HepG2 (cell line): ENCODE measurements around the gene PTMA. TPM values are rescaled to one million over a fixed set of nuclear protein-coding genes. Genes with fewer than 3 reads are reported as not detected.

Experiments
- BRD4 ChIP-seq: sonication (generic); formaldehyde crosslinking; IDR thresholded peaks from 2 replicates; pipeline ENCODE4 v1.4.0; 2020; ENCODE audit warnings: missing genetic modification reagents
- FOXA3 ChIP-seq: IDR thresholded peaks from 2 replicates; pipeline ENCODE4 v1.6.1; 2016; ENCODE audit warnings: missing genetic modification reagents, missing compliant biosample characterization
- JDP2 ChIP-seq: sonication (generic); formaldehyde crosslinking; IDR thresholded peaks from 2 replicates; pipeline ENCODE4 v1.8.1; 2022; ENCODE audit warnings: missing genetic modification reagents, borderline replicate concordance
- NFE2L2 ChIP-seq: fragments of 150-350 bp; IDR thresholded peaks from 2 replicates; pipeline ENCODE4 v1.6.1; 2014; ENCODE audit warnings: low read length
- NFKBIZ ChIP-seq: IDR thresholded peaks from 2 replicates; pipeline ENCODE4 v1.6.1; 2018; ENCODE audit warnings: missing genetic modification reagents, missing compliant biosample characterization
- NR2C2 ChIP-seq: sonication (generic); formaldehyde crosslinking; IDR thresholded peaks from 2 replicates; pipeline ENCODE4 v1.4.0; 2020; ENCODE audit warnings: missing genetic modification reagents, mild to moderate bottlenecking, moderate library complexity, borderline replicate concordance
- NR2F6 ChIP-seq, 2 experiments: IDR thresholded peaks; 2 replicates each; pipeline ENCODE4 v1.6.1; 2016; ENCODE audit warnings: antibody characterized with exemption in 1 of 2, mild to moderate bottlenecking in 1 of 2
- SAP130 ChIP-seq: IDR thresholded peaks from 2 replicates; pipeline ENCODE4 v1.6.1; 2016; ENCODE audit warnings: low read depth
- TBX3 ChIP-seq: fragments of 450-650 bp; IDR thresholded peaks from 2 replicates; pipeline ENCODE4 v1.6.1; 2017; ENCODE audit warnings: antibody characterized with exemption, mild to moderate bottlenecking, inconsistent platforms, borderline replicate concordance
- TEAD3 ChIP-seq: optimal IDR thresholded peaks from 2 replicates; pipeline ENCODE3; 2016; ENCODE audit warnings: borderline replicate concordance
- U2AF1 ChIP-seq: fragments of 200-400 bp; formaldehyde crosslinking; optimal IDR thresholded peaks from 2 replicates; pipeline ENCODE3; 2017; ENCODE audit warnings: mild to moderate bottlenecking, low read depth, low read length
- ZBTB4 ChIP-seq: sonication (generic); formaldehyde crosslinking; IDR thresholded peaks from 2 replicates; pipeline ENCODE4 v1.4.0; 2020; ENCODE audit warnings: missing genetic modification reagents, mild to moderate bottlenecking, borderline replicate concordance
- ZNF205 ChIP-seq: IDR thresholded peaks from 2 replicates; pipeline ENCODE4 v1.6.1; 2018; ENCODE audit warnings: missing biosample characterization, missing genetic modification reagents
- ZNF546 ChIP-seq: sonication (generic); formaldehyde crosslinking; conservative IDR thresholded peaks from 2 replicates; pipeline ENCODE4 v1.8.1; 2023; ENCODE audit warnings: mild to moderate bottlenecking, missing genetic modification reagents
- ZNF607 ChIP-seq: sonication (generic); formaldehyde crosslinking; IDR thresholded peaks from 2 replicates; pipeline ENCODE4 v1.5.1; 2020; ENCODE audit warnings: missing genetic modification reagents, mild to moderate bottlenecking, borderline replicate concordance
- ZNF644 ChIP-seq: IDR thresholded peaks from 2 replicates; pipeline ENCODE4 v1.6.1; 2016; ENCODE audit warnings: low read depth
- ZNF691 ChIP-seq: sonication (generic); formaldehyde crosslinking; IDR thresholded peaks from 2 replicates; pipeline ENCODE4 v1.4.0; 2020; ENCODE audit warnings: missing genetic modification reagents, low read depth, mild to moderate bottlenecking, borderline replicate concordance
- polyA plus RNA-seq, 8 experiments: library from polyadenylated mRNA; depleted of rRNA in 3 of 8; stranded (reverse) in 7 of 8; unstranded in 1 of 8; fragments of >200 nt; fragmentation: Illumina TruSeq in 4 of 8; extraction: Trizol in 4 of 8; gene quantifications; 2 replicates each; pipeline versions ENCODE4 v1.2.1 to v1.2.3, GENCODE V29; 2011 to 2016; ENCODE audit warnings: low read depth in 4 of 8, missing spikeins in 1 of 8, mixed read lengths in 1 of 8; ENCODE audit not compliant: insufficient read depth in 1 of 8
- total RNA-seq, 5 experiments: library from RNA; depleted of rRNA; stranded (reverse); fragments of >200 nt; fragmentation: Illumina TruSeq; extraction: Trizol; gene quantifications; 2 replicates each; pipeline ENCODE4 v1.2.3, GENCODE V29; 2016; ENCODE audit warnings: low read depth in 1 of 5
- TF ChIP-seq, protein P1 (sequence below): sonication (generic); formaldehyde crosslinking; IDR thresholded peaks from 2 replicates; pipeline ENCODE4 v1.4.0; 2020; ENCODE audit warnings: missing genetic modification reagents, mild to moderate bottlenecking, borderline replicate concordance

PTMA gene
- total and polyA plus RNA-seq, 2 of the 13 experiments (the other 11 are each of a cell fraction or from before 2014, with no cell fraction given), result 190 to 1,086 TPM

DNA sequence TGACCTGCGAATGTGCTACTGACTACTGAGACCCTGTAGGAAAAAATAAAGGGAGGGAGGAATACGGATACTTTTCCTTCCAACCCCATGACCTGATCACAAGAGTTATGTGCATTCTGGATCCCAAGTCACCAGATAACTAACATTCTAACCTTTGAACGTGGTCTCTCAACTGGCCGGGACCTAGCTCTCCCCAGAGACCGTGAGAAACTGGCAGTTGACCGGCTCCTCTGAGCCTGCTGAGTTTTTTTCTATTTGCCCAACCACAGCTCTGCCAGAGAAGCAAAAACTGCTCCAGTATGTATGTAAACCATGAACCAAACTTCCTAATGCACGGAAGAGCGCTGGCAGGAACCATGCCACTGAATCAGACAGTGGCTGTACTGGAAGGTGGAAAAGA lies 47.5 kb upstream of the PTMA start (continued):
- TF ChIP-seq NFKBIZ, result no peak
- no peak for TF ChIP-seq JDP2 (CRISPR knock-in tag)
- peak; percentile 57; the same call in 1 of the 2 replicates for TF ChIP-seq NR2F6 (IDR thresholded peaks at IDR 0.05)
- no peak for TF ChIP-seq NR2F6 (CRISPR knock-in tag; IDR thresholded peaks at IDR 0.05)
- TF ChIP-seq NR2C2, result no peak
- peak; percentile 48 for TF ChIP-seq TEAD3 (CRISPR knock-in tag)
- no peak for TF ChIP-seq ZNF607 (CRISPR knock-in tag)
- TF ChIP-seq ZNF691 (CRISPR knock-in tag), result no peak
- TF ChIP-seq, protein P1, sequence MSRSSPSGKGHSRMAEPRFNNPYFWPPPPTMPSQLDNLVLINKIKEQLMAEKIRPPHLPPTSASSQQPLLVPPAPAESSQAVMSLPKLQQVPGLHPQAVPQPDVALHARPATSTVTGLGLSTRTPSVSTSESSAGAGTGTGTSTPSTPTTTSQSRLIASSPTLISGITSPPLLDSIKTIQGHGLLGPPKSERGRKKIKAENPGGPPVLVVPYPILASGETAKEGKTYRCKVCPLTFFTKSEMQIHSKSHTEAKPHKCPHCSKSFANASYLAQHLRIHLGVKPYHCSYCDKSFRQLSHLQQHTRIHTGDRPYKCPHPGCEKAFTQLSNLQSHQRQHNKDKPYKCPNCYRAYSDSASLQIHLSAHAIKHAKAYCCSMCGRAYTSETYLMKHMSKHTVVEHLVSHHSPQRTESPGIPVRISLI, result peak; percentile 68; the same call in 1 of the 2 replicates
- no peak for TF ChIP-seq U2AF1
- no peak for TF ChIP-seq TBX3
- TF ChIP-seq ZNF205 (CRISPR knock-in tag), result no peak
- TF ChIP-seq ZNF644, result 0 out of 2 replicates have a peak, but pooled peaks have one; percentile 6
- TF ChIP-seq ZNF546 (CRISPR knock-in tag), result no peak
- no peak for TF ChIP-seq NFE2L2
- no peak for TF ChIP-seq FOXA3
- no peak for TF ChIP-seq BRD4
- no peak for TF ChIP-seq ZBTB4
- 0 out of 2 replicates have a peak, but pooled peaks have one; percentile 25 for TF ChIP-seq SAP130 (CRISPR knock-in tag)
- TF ChIP-seq, all 625 proteins: peak for 11
